ENCODE measurements around the gene PRMT5. TPM values are rescaled to one million over a fixed set of nuclear protein-coding genes. Genes with fewer than 3 reads are reported as not detected.
A peak's percentile ranks its signal among the peaks of the same experiment; 100 is the strongest.

The PRMT5 gene
- total RNA-seq, 1 experiment from 2014 or later = 107 TPM

GRCh38 chr14:22890416-22890815, 38.8 kb downstream of the PRMT5 start:
- Mint-ChIP-seq H3K4me1 (ENCODE audit: low read depth, unreplicated experiment) (no peaks in the 10 kb centered on the region), H3K9me3 (ENCODE audit: unreplicated experiment) (no peaks in the 10 kb centered on the region), H3K27ac (ENCODE audit: unreplicated experiment) (no peak overlapping the region), H3K27me3 (ENCODE audit: insufficient read depth, unreplicated experiment) (no peaks in the 10 kb centered on the region), H3K36me3 (ENCODE audit: insufficient read depth, unreplicated experiment) (peaks cover 11% of the 10 kb centered on the region), H3K4me3 (ENCODE audit: unreplicated experiment) (no peak overlapping the region)
- POLR2A ChIA-PET = no interaction called here
- Histone ChIP-seq H3K4me3 (ENCODE audit: low read depth, low read length) (no peak overlapping the region), H3K27me3 (replicated peaks; ENCODE audit: control insufficient read depth, insufficient read depth, low read length) (no peaks in the 10 kb centered on the region), H3K9me3 (no peaks in the 10 kb centered on the region), H3K4me1 (no peaks in the 10 kb centered on the region), H3K36me3 (ENCODE audit: control insufficient read depth, insufficient read depth, low read length) (no peaks in the 10 kb centered on the region)
- CTCF ChIA-PET = interaction anchor here (1.6 kb wide), 1 partner anchor 10 kb away, joined by 4 read pairs; no protein-coding TSS in a partner anchor
- no peak for DNase-seq
- no TSS peak for BruUV-seq (replicated peaks)
- intact Hi-C loops (cut with micrococcal nuclease; ENCODE audit: unreplicated experiment) = no loop called here
- TF ChIP-seq CTCF (IDR thresholded peaks at IDR 0.05; ENCODE audit: insufficient read depth in 1 of 2, low read depth in 1 of 2, low read length in 1 of 2, severe bottlenecking in 1 of 2, unreplicated experiment in 1 of 2) = no peak

DNA sequence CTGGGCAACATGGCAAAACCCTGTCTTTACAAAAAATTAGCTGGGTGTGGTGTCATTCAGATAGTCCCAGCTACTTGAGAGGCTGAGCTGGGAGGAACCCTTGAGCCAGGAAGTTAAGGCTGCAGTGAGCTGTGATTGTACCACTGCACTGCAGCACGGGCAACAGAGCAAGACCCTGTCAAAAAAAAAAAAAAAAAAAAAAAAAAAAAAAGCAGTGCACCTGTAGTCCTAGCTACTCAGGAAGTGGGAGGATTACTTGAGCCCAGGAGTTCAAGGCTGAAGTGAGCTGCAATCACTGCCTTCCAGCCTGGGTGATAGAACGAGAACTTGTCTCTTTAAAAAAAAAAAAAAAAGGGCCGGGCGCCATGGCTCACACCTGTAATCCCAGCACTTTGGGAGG, 40.5 kb downstream of the PRMT5 start:
- ChIA-PET CTCF (interaction anchor here (0.6 kb wide), 1 partner anchor 162 kb away, joined by 3 read pairs; no protein-coding TSS in a partner anchor), POLR2A (interaction anchor here (0.7 kb wide), 2 partner anchors 31 to 68 kb away, joined by 3 to 14 read pairs; no protein-coding TSS in a partner anchor)
- TF ChIP-seq CTCF (IDR thresholded peaks at IDR 0.05; ENCODE audit: insufficient read depth in 1 of 2, low read depth in 1 of 2, low read length in 1 of 2, severe bottlenecking in 1 of 2, unreplicated experiment in 1 of 2) = no peak
- BruUV-seq (replicated peaks) = no TSS peak
- Mint-ChIP-seq H3K4me3 (ENCODE audit: unreplicated experiment) (no peak overlapping the region), H3K27ac (ENCODE audit: unreplicated experiment) (no peak overlapping the region), H3K9me3 (ENCODE audit: unreplicated experiment) (no peaks in the 10 kb centered on the region), H3K4me1 (ENCODE audit: low read depth, unreplicated experiment) (no peaks in the 10 kb centered on the region), H3K36me3 (ENCODE audit: insufficient read depth, unreplicated experiment) (peaks cover 11% of the 10 kb centered on the region), H3K27me3 (ENCODE audit: insufficient read depth, unreplicated experiment) (no peaks in the 10 kb centered on the region)
- no peak overlapping the region for H3K4me3 ChIP-seq (ENCODE audit: low read depth, low read length)
- H3K9me3 ChIP-seq = no peaks in the 10 kb centered on the region
- no peak for DNase-seq
- intact Hi-C loops (cut with micrococcal nuclease; ENCODE audit: unreplicated experiment) = no loop called here
- no peaks in the 10 kb centered on the region for H3K4me1 ChIP-seq
- H3K36me3 ChIP-seq (ENCODE audit: control insufficient read depth, insufficient read depth, low read length) = no peaks in the 10 kb centered on the region
- no peaks in the 10 kb centered on the region for H3K27me3 ChIP-seq (replicated peaks; ENCODE audit: control insufficient read depth, insufficient read depth, low read length)

DNA sequence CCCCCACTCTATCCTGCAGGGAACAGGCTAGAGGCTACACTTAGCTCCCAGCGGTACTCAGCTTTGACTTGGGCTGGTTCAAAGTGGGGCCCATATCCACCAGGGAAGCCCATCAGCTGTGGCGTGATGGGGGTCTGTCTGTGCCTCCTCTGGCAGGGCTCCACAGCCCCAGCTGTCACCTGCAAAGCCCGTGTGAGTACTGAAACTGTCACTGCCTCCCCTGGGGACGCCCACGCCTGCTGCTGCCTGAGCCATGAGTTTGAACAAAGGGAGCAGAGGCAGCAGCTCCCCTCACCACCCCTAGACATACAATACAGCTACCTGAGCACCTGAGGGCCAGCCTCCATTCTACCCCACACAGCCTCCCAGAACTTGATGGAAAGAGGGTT, 41.2 kb downstream of the PRMT5 start:
- Mint-ChIP-seq H3K9me3 (ENCODE audit: unreplicated experiment) (no peaks in the 10 kb centered on the region), H3K36me3 (ENCODE audit: insufficient read depth, unreplicated experiment) (peaks cover 11% of the 10 kb centered on the region), H3K4me1 (ENCODE audit: low read depth, unreplicated experiment) (peaks cover 4% of the 10 kb centered on the region), H3K27me3 (ENCODE audit: insufficient read depth, unreplicated experiment) (no peaks in the 10 kb centered on the region), H3K27ac (ENCODE audit: unreplicated experiment) (no peak overlapping the region), H3K4me3 (ENCODE audit: unreplicated experiment) (peak overlapping the region; percentile 91)
- H3K36me3 ChIP-seq (ENCODE audit: control insufficient read depth, insufficient read depth, low read length) = no peaks in the 10 kb centered on the region
- CTCF ChIA-PET = interaction anchor here (0.6 kb wide), 1 partner anchor 88 kb away, joined by 8 read pairs; no protein-coding TSS in a partner anchor
- no peaks in the 10 kb centered on the region; the same call in 1 of the 2 replicates for H3K4me1 ChIP-seq
- intact Hi-C loops (cut with micrococcal nuclease; ENCODE audit: unreplicated experiment) = no loop called here
- H3K4me3 ChIP-seq (ENCODE audit: low read depth, low read length) = peak overlapping the region; percentile 52
- TF ChIP-seq CTCF (IDR thresholded peaks at IDR 0.05; ENCODE audit: insufficient read depth in 1 of 2, low read depth in 1 of 2, low read length in 1 of 2, severe bottlenecking in 1 of 2, unreplicated experiment in 1 of 2) = no peak
- H3K27me3 ChIP-seq (replicated peaks; ENCODE audit: control insufficient read depth, insufficient read depth, low read length) = no peaks in the 10 kb centered on the region
- no peak for DNase-seq
- H3K9me3 ChIP-seq = no peaks in the 10 kb centered on the region
- BruUV-seq (replicated peaks) = no TSS peak
- POLR2A ChIA-PET = no interaction called here

Data from Caco-2 (cell line).